Stimulated activated CD4-positive, alpha-beta T cell treated with anti-CD3 and anti-CD28 coated beads, Interleukin-4, amount 100 ng/mL, for 4 hours (primary cell): ENCODE measurements around the gene CRYGS.

Experiments used
- DNase-seq, 2 experiments: peaks; one replicate each; pipeline ENCODE4 v3.0.0-alpha.2; 2020

Gene CRYGS

DNA sequence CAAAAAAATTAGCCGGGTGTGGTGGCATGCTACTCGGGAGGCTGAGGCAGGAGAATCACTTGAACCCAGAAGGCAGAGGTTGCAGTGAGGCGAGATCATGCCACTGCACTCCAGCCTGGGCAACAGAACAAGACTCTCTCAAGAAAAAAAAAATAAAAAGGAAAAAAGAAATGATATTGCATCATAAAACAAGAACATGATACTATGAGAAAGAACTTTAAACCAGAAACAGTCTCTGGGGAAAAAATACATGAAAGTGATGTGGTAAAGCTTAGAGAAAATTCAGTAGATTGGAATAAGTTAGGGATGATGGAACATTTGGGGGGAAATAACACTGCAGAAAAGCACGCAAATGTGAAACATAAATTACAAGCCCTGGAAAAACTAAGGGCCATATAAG is 54.7 kb downstream of the CRYGS start:
- DNase-seq: no peak
